ENCODE data around the gene OSCAR.
"Not testable (repeated sequence)": the region's sequence is repeated elsewhere in the genome, so short reads cannot be mapped to it uniquely, and the experiment has no call there.

OSCAR gene

GRCh38 chr19:54127688-54128440 is 27.3 kb upstream of the OSCAR start:
- DNase-seq (ENCODE audit: low read depth, low spot score), result no peak

GRCh38 chr19:54125713-54126112 is 25.1 kb upstream of the OSCAR start:
- DNase-seq (ENCODE audit: low read depth, low spot score), result no peak
- H3K27ac ChIP-seq, result no peak overlapping the region

More at GRCh38 chr19:54127688-54128440, 27.3 kb upstream of the OSCAR start:
- no peak overlapping the region for H3K27ac ChIP-seq

DNA sequence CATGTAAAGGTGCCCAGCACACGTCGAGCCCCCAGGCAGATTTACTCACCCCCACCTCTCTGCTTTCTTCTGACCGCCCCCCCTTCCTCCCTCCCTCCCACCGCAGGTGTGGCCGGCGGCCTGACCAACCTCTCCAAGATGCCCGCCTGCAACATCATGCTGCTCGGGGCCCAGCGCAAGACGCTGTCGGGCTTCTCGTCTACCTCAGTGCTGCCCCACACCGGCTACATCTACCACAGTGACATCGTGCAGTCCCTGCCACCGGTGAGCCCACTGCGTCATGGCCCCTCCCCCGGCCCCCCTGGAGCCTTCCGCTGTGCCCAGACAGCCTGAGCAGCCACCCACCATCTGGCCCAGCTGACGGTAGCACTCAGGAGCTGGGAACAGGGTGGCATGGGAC is 23.8 kb upstream of the OSCAR start:
- H3K27ac ChIP-seq, result no peak overlapping the region
- no peak for DNase-seq (ENCODE audit: low read depth, low spot score)

DNA sequence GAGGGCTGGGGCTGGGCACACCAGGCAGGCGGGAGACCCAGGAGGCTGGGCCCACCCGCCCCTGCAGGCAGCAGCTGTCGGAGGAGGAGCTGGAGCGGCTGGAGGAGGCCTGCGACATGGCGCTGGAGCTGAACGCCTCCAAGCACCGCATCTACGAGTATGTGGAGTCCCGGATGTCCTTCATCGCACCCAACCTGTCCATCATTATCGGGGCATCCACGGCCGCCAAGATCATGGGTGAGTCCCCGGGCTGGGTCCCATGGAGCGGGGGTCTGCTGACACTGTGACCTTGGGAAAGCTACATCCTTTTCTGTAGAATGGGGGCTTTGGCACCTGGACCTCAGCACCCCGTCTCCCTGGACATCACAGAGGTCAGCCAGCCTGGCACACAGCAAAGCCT is 23.1 kb upstream of the OSCAR start:
- no peak overlapping the region for H3K27ac ChIP-seq
- no peak for DNase-seq (ENCODE audit: low read depth, low spot score)

DNA sequence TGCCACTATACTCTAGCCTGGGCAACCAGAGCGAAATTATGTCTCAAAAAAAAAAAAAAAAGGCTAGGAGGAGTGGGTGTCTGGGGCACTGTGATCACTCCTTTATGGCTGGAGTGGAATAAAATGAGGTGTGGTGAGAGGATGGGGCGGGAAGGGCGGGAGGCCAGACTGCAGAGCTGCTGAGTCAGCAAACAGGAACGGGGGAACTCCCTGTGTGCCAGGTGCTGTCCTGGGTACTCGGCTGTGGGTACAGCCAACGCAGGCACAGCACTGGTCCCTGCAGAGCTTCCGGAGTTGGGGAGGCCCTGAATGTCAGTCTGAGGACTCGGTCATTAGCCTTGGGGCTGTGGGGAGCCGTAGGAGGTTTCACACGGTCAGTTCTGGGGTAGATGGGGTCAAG is 20.7 kb upstream of the OSCAR start:
- no peak overlapping the region for H3K27ac ChIP-seq
- no peak for DNase-seq (ENCODE audit: low read depth, low spot score)

DNA sequence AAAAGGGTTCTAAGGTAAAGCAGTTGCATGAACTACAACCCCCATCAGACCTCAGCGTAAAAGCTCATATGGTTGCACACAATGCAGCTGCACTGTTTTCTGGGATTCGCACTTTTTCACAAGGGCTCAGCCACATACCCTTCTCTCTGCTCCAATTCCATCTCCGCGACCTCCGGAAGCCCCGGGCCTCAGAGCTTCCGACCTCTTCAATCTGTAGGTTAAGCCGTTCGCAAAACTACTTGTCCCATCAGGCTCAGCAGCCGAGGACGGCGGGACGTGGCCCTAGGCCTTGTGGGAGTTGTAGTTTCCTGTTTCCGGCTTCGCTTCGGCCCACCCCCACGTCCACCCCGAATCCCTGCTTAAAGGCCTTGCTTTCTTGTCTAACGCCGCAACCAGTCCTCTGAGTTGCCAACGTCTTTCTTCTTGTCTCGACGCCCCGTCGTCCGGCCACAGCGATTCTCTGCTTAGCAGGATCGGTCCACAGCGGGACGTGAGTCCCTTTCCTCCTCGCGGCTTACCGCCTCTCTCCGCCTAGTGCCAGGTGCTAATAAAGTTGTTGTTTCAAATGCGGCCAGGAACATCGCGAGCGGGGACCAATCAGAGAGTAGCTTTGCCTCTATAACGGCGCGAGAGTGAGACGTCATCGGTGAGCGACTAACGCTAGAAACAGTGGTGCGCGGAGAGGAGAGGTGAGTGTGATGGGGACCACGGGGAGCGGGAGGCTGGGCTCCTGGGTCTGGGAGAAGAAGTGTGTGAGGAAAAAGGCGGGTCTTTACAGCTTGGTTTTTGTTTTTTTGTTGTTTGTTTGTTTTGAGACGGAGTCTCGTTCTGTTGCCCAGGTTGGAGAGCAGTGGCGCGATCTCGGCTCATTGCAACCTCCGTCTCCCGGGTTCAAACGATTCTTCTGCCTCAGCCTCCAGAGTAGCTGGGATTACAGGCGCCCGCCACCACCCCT is 14.8 kb upstream of the OSCAR start, which contains the start of the genes PRPF31 and TFPT:
Gene PRPF31 (plus strand): TSS at position 646 of the 955 bp plus-strand sequence. CDS start 2,525 bp downstream, outside the sequence.
Gene TFPT (minus strand): TSS at position 549 of the 955 bp plus-strand sequence. CDS start 388 bp downstream, at position 161.
- peak; percentile 92 for DNase-seq (ENCODE audit: low read depth, low spot score)

DNA sequence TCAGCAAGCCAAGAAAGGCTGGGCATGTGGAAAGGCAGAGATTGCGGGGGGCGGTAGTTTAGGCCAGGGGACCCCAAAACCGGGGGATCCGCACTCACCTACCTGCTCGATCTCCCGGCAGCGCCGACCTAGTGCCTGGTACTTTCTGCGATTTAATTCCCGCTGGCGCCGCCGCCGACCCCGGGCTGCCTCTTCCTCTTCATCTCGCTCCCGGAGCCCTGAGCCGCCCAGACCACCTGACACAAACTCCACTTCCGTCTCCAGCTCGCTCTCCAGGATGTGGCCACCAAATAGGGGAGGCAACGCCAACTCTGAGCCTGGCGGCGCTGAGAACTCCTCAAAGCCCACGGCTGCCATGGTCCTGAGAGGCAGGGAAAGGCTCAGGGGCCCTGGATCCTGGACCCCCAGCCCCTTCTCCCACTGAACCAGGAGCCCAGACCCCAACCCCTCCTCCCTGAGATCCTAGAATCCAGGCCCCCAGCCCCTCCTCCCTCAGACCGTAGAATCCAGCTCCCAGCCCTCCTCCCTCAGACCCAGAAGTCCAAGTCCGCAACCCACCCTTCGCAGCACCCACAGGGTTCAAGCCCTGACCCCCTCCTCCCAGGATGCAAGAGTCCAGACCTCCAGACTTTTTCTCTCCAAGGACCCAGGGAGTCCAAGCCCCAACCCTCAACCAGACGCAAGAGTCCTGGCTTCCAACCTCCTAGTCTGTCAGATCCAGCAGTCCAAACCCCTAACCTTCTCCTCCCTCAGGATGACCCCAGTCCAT is 13.9 kb upstream of the OSCAR start:
- no peak for DNase-seq (ENCODE audit: low read depth, low spot score)
- H3K27ac ChIP-seq, result peak overlapping the region; percentile 79

More for the DNA sequence above, 14.8 kb upstream of the OSCAR start, which contains the start of the genes PRPF31 and TFPT:
- H3K27ac ChIP-seq, result peak within 1 kb of the TSS; percentile 79

- no peak for DNase-seq (ENCODE audit: low read depth, low spot score)
- no peak overlapping the region for H3K27ac ChIP-seq
Observed at GRCh38 chr19:54109651-54110050, 9.0 kb upstream of the OSCAR start.

GRCh38 chr19:54108496-54108895 is 7.9 kb upstream of the OSCAR start:
- no peak overlapping the region for H3K27ac ChIP-seq
- DNase-seq (ENCODE audit: low read depth, low spot score), result no peak

DNA sequence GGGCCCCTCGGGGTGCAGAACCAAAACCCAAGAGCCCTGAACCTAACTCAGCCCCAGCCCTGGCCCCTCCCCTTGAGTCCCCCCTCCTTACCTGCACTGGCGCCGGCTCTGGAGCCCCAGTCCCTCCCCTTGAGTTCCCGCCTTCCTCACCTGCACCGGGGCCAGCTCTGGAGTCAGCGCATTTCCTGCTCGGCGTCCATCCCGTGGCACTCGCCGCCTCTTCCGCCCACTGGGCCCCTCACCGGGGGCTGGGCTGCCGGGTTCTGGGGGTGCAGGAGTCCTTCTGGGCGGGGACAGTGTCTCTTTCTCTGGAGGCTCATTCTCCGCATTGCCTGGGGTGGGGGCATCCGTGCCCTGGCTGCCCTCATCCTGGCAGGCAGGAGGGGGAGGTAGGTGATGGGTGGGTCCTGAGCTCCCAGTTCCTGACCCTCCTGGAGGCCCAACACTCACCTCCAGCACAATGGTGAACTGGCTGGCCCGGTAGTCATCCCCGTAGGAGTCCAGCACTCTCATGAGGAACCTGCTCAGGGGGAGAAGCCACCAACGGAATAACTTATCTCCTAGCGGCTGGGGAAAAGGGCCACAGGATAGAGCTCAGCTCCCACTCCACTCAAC is 7.4 kb upstream of the OSCAR start:
- DNase-seq (ENCODE audit: low read depth, low spot score), result no peak
- H3K27ac ChIP-seq, result no peak overlapping the region

DNA sequence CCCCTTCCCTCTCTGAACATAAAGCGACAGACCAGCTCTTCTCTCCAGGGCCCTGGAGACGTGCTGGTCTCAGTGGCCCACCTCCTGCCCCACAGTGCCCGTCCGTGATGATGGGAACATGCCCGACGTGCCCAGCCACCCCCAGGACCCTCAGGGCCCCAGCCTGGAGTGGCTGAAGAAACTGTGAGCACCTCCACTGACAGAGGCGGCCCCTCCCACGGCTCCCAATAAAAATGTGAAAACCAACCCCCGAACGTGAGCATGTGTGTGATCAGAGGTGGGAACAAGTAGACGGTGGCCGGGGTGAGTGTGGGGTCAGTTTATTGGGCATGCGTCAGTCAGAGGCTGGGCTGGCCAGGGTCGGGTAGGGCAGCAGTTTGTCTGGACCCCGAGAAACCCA is 6.1 kb upstream of the OSCAR start:
- DNase-seq (ENCODE audit: low read depth, low spot score), result no peak
- no peak overlapping the region for H3K27ac ChIP-seq

- DNase-seq (ENCODE audit: low read depth, low spot score), result no peak
- no peak overlapping the region for H3K27ac ChIP-seq
Observed at GRCh38 chr19:54105796-54106195, 5.2 kb upstream of the OSCAR start.

DNA sequence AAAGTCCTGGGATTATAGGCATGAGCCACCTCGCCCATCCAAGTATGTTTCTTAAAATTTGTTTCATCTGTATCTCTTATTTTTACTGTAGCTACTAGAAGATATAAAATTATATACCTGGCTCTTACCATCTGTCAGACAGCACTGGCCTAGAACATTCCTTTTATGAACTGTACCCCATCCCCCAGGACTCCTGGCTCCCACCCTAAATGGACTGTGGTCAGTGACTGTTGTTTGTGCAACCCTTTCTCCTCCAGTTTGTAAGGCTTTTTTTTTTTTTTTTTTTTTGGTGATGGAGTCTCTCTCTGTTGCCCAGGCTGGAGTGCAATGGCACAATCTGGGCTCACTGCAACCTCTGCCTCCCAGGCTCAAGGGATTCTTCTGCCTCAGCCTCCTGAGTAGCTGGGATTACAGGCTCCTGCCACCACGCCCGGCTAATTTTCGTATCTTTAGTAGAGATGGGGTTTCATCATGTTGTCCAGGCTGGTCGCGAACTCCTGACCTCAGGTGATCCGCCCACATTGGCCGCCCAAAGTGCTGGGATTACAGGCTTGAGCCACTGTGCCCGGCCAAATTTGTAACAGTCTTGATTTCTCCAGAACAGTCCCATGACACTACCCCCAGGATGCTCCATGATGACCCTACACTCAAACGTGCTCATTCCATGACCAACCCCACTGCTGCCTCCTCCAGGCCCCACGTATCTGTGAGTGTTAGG is 4.6 kb upstream of the OSCAR start:
- DNase-seq (ENCODE audit: low read depth, low spot score), result no peak
- no peak overlapping the region for H3K27ac ChIP-seq

DNA sequence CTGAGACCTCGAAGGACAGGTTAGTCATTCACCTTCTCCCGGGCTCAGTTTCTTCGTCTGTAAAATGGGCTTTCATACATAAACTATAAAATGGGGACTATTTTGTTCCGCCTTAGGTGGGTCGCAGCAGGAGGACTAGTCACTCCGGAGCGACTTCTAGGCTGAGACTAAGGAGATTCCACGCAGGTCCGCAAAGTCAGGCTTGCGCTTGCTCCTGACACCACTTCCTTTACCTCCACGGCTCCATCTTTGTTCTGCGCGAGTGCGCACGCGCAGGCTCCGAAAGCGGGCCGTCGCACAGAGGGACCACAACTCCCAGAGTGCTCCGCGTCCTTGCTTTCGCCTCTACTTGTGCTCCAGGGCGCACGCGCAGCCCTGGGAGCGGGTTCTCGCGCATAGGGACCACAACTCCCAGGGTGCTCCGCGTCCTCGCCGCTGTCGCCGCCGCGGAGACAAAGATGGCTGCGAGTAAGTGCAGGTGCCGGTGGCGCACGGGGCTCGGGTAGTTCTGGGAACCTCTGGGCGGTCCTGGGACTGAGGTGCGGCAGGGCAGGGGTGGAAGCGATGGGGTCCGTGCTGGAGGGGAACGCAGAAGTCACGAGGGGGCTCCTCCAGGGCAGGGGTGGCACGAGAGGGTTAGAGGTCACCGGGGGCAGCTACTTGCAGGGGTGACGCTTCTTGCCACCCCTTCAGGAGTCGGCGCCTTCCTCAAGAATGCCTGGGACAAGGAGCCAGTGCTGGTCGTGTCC is 2.0 kb upstream of the OSCAR start, which contains the start of gene NDUFA3:
Gene NDUFA3 (plus strand): TSS at position 435 of the 749 bp plus-strand sequence. CDS start 24 bp downstream, at position 459.
- no peak within 1 kb of the TSS for H3K27ac ChIP-seq
- peak; percentile 94 for DNase-seq (ENCODE audit: low read depth, low spot score)

DNA sequence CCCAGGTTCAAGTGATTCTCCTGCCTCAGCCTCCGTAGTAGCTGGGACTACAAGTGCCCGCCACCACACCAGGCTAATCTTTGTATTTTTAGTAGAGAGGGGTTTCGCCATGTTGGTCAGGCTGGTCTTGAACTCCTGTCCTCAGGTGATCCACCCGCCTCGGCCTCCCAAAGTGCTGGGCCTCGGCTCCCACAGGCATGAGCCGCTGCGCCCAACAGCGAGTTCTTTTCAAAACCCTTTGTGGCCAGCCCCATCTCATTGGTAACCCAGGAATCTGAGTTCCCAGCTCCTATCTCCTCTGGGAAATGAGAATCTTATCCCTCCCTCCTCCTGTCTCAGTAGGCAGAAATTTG is 724 bp downstream of the OSCAR start:
- H3K27ac ChIP-seq, result peak overlapping the region; percentile 27
- DNase-seq (ENCODE audit: low read depth, low spot score), result not testable (repeated sequence)

GRCh38 chr19:54099190-54099902 is 1.3 kb downstream of the OSCAR start:
- no peak for DNase-seq (ENCODE audit: low read depth, low spot score)
- H3K27ac ChIP-seq, result no peak overlapping the region

GRCh38 chr19:54096617-54097106 is 3.9 kb downstream of the OSCAR start:
- no peak for DNase-seq (ENCODE audit: low read depth, low spot score)
- no peak overlapping the region for H3K27ac ChIP-seq
